Epithelial cell of proximal tubule (primary cell): Measurements from ENCODE around the gene TNFRSF11A. TPM values are rescaled to one million over a fixed set of nuclear protein-coding genes. Genes with fewer than 3 reads are reported as not detected.

Experiments used
- DNase-seq: peaks from one replicate; pipeline ENCODE4 v3.0.0-alpha.2; 2011; ENCODE audit warnings: low read depth
- H3K4me3 ChIP-seq: 2 replicates; pipeline ENCODE4 v1.5.1; 2011; ENCODE audit warnings: low read depth, mild to moderate bottlenecking, low read length
- total RNA-seq: library from RNA; depleted of rRNA; stranded (reverse); fragments of >200 nt; gene quantifications from 2 replicates; pipeline ENCODE4 v1.2.3, GENCODE V29; 2015
- TF ChIP-seq, protein P1 (sequence below): conservative IDR thresholded peaks from 2 replicates; pipeline ENCODE4 v1.5.1; 2012; ENCODE audit warnings: low read depth, mild to moderate bottlenecking, low read length

The TNFRSF11A gene
- total RNA-seq, 1 donor from 2014 or later: 4.2 TPM

DNA sequence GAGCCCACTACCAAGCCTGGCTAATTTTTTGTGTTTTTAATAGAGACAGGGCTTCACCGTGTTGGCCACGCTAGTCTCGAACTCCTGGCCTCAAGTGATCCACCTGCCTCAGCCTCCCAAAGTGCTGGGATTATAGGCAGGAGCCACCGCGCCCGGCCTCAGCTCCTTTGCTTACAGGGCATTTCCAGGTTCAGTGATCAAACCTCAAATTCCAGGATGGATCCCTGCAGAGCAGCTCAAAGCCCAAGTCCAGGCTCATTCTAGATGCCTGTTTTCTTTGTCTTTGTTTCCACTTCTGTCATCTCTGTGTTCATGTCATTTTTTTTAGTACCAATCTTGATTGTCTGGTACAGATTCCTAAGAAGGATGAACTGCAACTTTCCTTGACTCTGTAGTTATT lies 41.9 kb downstream of the TNFRSF11A start:
- DNase-seq: no peak
- TF ChIP-seq, protein P1, sequence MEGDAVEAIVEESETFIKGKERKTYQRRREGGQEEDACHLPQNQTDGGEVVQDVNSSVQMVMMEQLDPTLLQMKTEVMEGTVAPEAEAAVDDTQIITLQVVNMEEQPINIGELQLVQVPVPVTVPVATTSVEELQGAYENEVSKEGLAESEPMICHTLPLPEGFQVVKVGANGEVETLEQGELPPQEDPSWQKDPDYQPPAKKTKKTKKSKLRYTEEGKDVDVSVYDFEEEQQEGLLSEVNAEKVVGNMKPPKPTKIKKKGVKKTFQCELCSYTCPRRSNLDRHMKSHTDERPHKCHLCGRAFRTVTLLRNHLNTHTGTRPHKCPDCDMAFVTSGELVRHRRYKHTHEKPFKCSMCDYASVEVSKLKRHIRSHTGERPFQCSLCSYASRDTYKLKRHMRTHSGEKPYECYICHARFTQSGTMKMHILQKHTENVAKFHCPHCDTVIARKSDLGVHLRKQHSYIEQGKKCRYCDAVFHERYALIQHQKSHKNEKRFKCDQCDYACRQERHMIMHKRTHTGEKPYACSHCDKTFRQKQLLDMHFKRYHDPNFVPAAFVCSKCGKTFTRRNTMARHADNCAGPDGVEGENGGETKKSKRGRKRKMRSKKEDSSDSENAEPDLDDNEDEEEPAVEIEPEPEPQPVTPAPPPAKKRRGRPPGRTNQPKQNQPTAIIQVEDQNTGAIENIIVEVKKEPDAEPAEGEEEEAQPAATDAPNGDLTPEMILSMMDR: no peak
- no peak overlapping the region for H3K4me3 ChIP-seq

DNA sequence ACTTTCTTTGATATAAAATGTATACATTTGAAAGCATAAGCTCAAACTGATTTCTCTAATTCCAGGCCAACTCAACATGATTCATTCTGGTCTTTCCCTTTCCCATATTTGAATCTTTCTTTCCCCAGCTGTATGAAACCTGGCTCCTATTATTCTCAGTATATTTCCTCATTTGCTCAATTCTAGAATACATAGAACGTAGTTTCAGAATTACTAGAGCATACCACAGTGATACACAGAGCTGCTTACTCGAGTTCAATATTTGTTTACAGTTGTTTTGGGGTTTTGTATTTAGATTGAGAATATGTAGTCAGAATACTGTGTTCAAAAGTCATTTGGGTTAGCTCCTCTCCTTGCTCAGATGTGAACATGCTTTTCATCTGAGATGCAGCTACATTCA lies 43.0 kb downstream of the TNFRSF11A start:
- no peak overlapping the region for H3K4me3 ChIP-seq
- TF ChIP-seq, protein P1: no peak
- no peak for DNase-seq

DNA sequence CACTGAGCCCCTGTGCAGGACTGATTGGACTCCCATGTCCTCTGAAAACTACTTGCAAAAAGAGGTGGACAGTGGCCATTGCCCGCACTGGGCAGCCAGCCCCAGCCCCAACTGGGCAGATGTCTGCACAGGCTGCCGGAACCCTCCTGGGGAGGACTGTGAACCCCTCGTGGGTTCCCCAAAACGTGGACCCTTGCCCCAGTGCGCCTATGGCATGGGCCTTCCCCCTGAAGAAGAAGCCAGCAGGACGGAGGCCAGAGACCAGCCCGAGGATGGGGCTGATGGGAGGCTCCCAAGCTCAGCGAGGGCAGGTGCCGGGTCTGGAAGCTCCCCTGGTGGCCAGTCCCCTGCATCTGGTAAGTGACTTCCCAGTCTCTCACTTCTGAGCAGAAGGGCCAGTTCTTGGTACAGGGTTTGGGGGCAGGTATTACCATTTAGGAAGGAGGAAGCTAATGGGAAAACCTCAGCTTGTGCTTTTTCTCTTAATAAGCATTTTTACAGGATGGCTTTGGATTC lies 44.1 kb downstream of the TNFRSF11A start:
- DNase-seq: no peak
- no peak overlapping the region for H3K4me3 ChIP-seq
- TF ChIP-seq, protein P1: no peak

DNA sequence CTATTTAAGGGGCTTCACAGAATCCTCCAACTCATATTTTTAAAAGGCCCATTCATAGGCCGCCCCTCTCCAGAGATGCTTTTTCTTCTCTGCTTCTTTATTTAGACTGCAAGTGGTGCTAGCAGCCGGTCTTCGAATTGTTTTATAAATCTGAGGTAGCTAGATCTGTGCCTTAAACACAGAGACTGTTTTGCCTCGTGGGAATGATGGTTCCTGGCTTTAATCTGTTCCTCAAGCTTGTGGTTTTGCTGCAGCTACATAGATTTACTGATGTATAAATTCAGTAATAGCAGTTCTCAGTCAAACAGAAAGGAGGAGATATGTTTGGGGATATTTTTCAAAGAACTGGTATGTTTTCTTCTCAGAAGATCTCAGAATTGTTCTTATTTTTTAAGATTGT lies 45.3 kb downstream of the TNFRSF11A start:
- TF ChIP-seq, protein P1: no peak
- DNase-seq: no peak
- H3K4me3 ChIP-seq: no peak overlapping the region

DNA sequence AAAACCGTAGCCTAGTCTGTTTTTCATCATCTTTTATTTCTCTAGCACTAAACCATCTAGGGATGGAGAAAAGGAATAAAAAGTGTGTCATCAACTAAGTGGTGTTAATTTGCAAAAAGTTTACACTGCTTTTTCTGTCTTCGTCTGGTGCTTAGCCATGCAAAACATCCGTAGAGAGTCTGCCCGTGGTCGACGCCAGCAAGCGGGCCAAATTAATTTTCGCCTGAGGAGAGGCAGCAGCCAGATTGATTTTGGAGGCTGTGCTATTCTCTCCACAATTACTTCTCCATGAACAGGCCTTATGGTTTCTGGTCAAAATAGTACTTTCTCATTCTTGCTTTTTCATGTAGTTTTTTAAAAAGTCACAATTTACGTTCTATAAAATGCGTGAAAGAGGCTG lies 46.3 kb downstream of the TNFRSF11A start:
- DNase-seq: no peak
- TF ChIP-seq, protein P1: no peak
- H3K4me3 ChIP-seq: no peak overlapping the region

DNA sequence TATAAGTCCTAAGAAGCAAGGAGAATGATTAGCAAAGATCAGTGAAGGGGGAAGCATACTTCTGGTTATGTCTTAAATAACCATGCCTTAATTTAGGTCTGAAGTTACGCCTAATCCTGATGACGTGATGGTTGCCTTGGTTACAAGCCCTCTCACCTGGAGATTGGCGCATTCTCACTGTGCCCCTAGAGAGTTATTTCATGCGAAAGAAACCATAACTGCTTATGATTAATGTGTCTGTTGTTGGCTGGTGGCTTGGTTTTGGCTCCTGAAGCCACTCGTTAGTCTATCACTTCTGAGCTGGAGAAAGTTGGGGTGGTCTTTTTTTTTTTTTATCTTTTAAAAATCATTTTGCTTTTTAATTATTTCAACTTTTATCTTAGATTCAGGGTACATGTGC lies 47.0 kb downstream of the TNFRSF11A start:
- no peak overlapping the region for H3K4me3 ChIP-seq
- TF ChIP-seq, protein P1: no peak
- no peak for DNase-seq

DNA sequence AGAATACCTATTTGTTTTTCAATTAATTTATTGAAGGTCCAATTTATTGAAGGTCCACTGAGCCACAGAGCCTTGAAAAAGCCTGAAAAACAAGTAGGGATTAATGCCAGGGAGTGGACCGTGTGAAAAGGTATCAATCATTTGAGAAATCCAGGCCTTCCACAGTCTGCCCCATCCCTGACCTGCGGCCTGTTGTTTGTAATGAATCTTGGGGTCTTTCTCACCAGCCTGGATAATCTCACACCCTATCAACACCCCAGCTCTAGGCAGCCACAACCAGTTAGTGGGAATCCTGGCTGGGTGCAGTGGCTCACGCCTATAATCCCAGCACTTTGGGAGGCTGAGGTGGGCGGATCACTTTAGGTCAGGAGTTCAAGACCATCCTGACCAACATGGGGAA lies 47.8 kb downstream of the TNFRSF11A start:
- DNase-seq: no peak
- TF ChIP-seq, protein P1: no peak
- H3K4me3 ChIP-seq: no peak overlapping the region
